HepG2 (cell line): ENCODE measurements around the gene FCRLA. TPM values are rescaled to one million over a fixed set of nuclear protein-coding genes. Genes with fewer than 3 reads are reported as not detected.

Source experiments
- BCL6 ChIP-seq: IDR thresholded peaks from 2 replicates; pipeline ENCODE4 v1.6.1; 2016; ENCODE audit warnings: missing genetic modification reagents, missing compliant biosample characterization
- EP300 ChIP-seq, 3 experiments: sonication (generic) in 1 of 3; formaldehyde crosslinking in 1 of 3; IDR thresholded peaks; 2 replicates each; pipeline versions ENCODE4 v1.5.1 to v1.6.1; 2011 to 2020; ENCODE audit warnings: low read depth in 2 of 3, low read length in 2 of 3, borderline replicate concordance in 1 of 3, improper control_type of control experiment in 1 of 3, mild to moderate bottlenecking in 1 of 3, missing genetic modification reagents in 1 of 3, moderate library complexity in 1 of 3
- FOXA1 ChIP-seq, 2 experiments: fragments of 450-650 bp in 1 of 2; sonication (generic) in 1 of 2; formaldehyde crosslinking in 1 of 2; IDR thresholded peaks; 2 replicates each; pipeline versions ENCODE4 v1.4.0 to v1.6.1; 2016 to 2020; ENCODE audit warnings: missing genetic modification reagents in 1 of 2
- FOXK1 ChIP-seq: sonication (generic); formaldehyde crosslinking; IDR thresholded peaks from 2 replicates; pipeline ENCODE4 v1.4.0; 2020; ENCODE audit warnings: low read depth, missing genetic modification reagents, borderline replicate concordance
- FOXK2 ChIP-seq: fragments of 450-650 bp; IDR thresholded peaks from 2 replicates; pipeline ENCODE4 v1.6.1; 2016
- HDAC1 ChIP-seq: sonication (generic); formaldehyde crosslinking; IDR thresholded peaks from 2 replicates; pipeline ENCODE4 v1.5.1; 2020; ENCODE audit warnings: mild to moderate bottlenecking, missing genetic modification reagents
- HES4 ChIP-seq: sonication (generic); formaldehyde crosslinking; IDR thresholded peaks from 2 replicates; pipeline ENCODE4 v1.9.0; 2021; ENCODE audit warnings: mild to moderate bottlenecking, missing genetic modification reagents, borderline replicate concordance
- HMG20A ChIP-seq: IDR thresholded peaks from 2 replicates; pipeline ENCODE4 v1.6.1; 2016; ENCODE audit warnings: borderline replicate concordance
- MBD4 ChIP-seq: IDR thresholded peaks from 2 replicates; pipeline ENCODE4 v1.6.1; 2012; ENCODE audit warnings: low read length, inconsistent platforms, borderline replicate concordance
- MED8 ChIP-seq: sonication (generic); formaldehyde crosslinking; IDR thresholded peaks from 2 replicates; pipeline ENCODE4 v1.8.1; 2023; ENCODE audit warnings: mild to moderate bottlenecking, missing genetic modification reagents; ENCODE audit not compliant: insufficient replicate concordance
- NCOA1 ChIP-seq: sonication (generic); formaldehyde crosslinking; IDR thresholded peaks from 2 replicates; pipeline ENCODE4 v1.9.0; 2021; ENCODE audit warnings: missing genetic modification reagents
- NR2C2 ChIP-seq: sonication (generic); formaldehyde crosslinking; IDR thresholded peaks from 2 replicates; pipeline ENCODE4 v1.4.0; 2020; ENCODE audit warnings: missing genetic modification reagents, mild to moderate bottlenecking, moderate library complexity, borderline replicate concordance
- NR2F1 ChIP-seq, 2 experiments: fragments of 450-650 bp in 1 of 2; formaldehyde crosslinking in 1 of 2; IDR thresholded peaks; 2 replicates each; pipeline versions ENCODE4 v1.5.0 to v1.6.1; 2016 to 2020; ENCODE audit warnings: mild to moderate bottlenecking in 1 of 2, missing compliant biosample characterization in 1 of 2, missing genetic modification reagents in 1 of 2, moderate library complexity in 1 of 2
- PCBP2 ChIP-seq: fragments of 200-400 bp; formaldehyde crosslinking; optimal IDR thresholded peaks from 2 replicates; pipeline ENCODE3; 2018; ENCODE audit warnings: low read length, low read depth; ENCODE audit not compliant: poor library complexity, severe bottlenecking
- PHF21A ChIP-seq: sonication (generic); formaldehyde crosslinking; IDR thresholded peaks from 2 replicates; pipeline ENCODE4 v1.5.0; 2020; ENCODE audit warnings: mild to moderate bottlenecking, missing genetic modification reagents
- RARA ChIP-seq: IDR thresholded peaks from 2 replicates; pipeline ENCODE4 v1.6.1; 2016; ENCODE audit warnings: missing genetic modification reagents, missing compliant biosample characterization
- RORA ChIP-seq: sonication (generic); formaldehyde crosslinking; IDR thresholded peaks from 2 replicates; pipeline ENCODE4 v1.5.0; 2020; ENCODE audit warnings: mild to moderate bottlenecking, missing genetic modification reagents, moderate library complexity
- RXRA ChIP-seq: sonication (generic); formaldehyde crosslinking; IDR thresholded peaks from 2 replicates; pipeline ENCODE4 v1.5.1; 2020; ENCODE audit warnings: missing genetic modification reagents
- SMC3 ChIP-seq: IDR thresholded peaks from 2 replicates; pipeline ENCODE4 v1.6.1; 2011; ENCODE audit warnings: low read length, improper control_type of control experiment
- SP4 ChIP-seq: sonication (generic); formaldehyde crosslinking; IDR thresholded peaks from 2 replicates; pipeline ENCODE4 v1.8.1; 2023; ENCODE audit warnings: mild to moderate bottlenecking, missing genetic modification reagents
- TMF1 ChIP-seq: sonication (generic); formaldehyde crosslinking; IDR thresholded peaks from 2 replicates; pipeline ENCODE4 v1.8.1; 2022; ENCODE audit warnings: low read depth, missing genetic modification reagents
- ZFY ChIP-seq: sonication (generic); formaldehyde crosslinking; IDR thresholded peaks from 2 replicates; pipeline ENCODE4 v1.4.0; 2020; ENCODE audit warnings: missing genetic modification reagents
- ZNF136 ChIP-seq: sonication (generic); formaldehyde crosslinking; IDR thresholded peaks from 2 replicates; pipeline ENCODE4 v1.8.1; 2022; ENCODE audit warnings: low read depth, mild to moderate bottlenecking, moderate library complexity, missing genetic modification reagents
- ZNF160 ChIP-seq: sonication (generic); formaldehyde crosslinking; IDR thresholded peaks from 2 replicates; pipeline ENCODE4 v1.8.0; 2022; ENCODE audit warnings: mild to moderate bottlenecking, inconsistent platforms, missing genetic modification reagents
- ZNF260 ChIP-seq: sonication (generic); formaldehyde crosslinking; IDR thresholded peaks from 2 replicates; pipeline ENCODE4 v1.4.0; 2020; ENCODE audit warnings: missing genetic modification reagents, low read depth, mild to moderate bottlenecking, borderline replicate concordance
- ZNF562 ChIP-seq: sonication (generic); formaldehyde crosslinking; IDR thresholded peaks from 2 replicates; pipeline ENCODE4 v1.8.0; 2022; ENCODE audit warnings: missing genetic modification reagents, borderline replicate concordance
- ZNF615 ChIP-seq: sonication (generic); formaldehyde crosslinking; IDR thresholded peaks from 2 replicates; pipeline ENCODE4 v1.5.0; 2020; ENCODE audit warnings: mild to moderate bottlenecking, missing genetic modification reagents, borderline replicate concordance
- ZNF670 ChIP-seq: sonication (generic); formaldehyde crosslinking; IDR thresholded peaks from 2 replicates; pipeline ENCODE4 v1.8.0; 2022; ENCODE audit warnings: mild to moderate bottlenecking, missing genetic modification reagents, borderline replicate concordance
- ZNF747 ChIP-seq: sonication (generic); formaldehyde crosslinking; IDR thresholded peaks from 2 replicates; pipeline ENCODE4 v1.8.1; 2023; ENCODE audit warnings: missing genetic modification reagents, mild to moderate bottlenecking, borderline replicate concordance
- ZNF839 ChIP-seq: sonication (generic); formaldehyde crosslinking; IDR thresholded peaks from 2 replicates; pipeline ENCODE4 v1.4.0; 2020; ENCODE audit warnings: missing genetic modification reagents, mild to moderate bottlenecking, borderline replicate concordance
- polyA plus RNA-seq, 8 experiments: library from polyadenylated mRNA; depleted of rRNA in 3 of 8; stranded (reverse) in 7 of 8; unstranded in 1 of 8; fragments of >200 nt; fragmentation: Illumina TruSeq in 4 of 8; extraction: Trizol in 4 of 8; gene quantifications; 2 replicates each; pipeline versions ENCODE4 v1.2.1 to v1.2.3, GENCODE V29; 2011 to 2016; ENCODE audit warnings: low read depth in 4 of 8, missing spikeins in 1 of 8, mixed read lengths in 1 of 8; ENCODE audit not compliant: insufficient read depth in 1 of 8
- total RNA-seq, 5 experiments: library from RNA; depleted of rRNA; stranded (reverse); fragments of >200 nt; fragmentation: Illumina TruSeq; extraction: Trizol; gene quantifications; 2 replicates each; pipeline ENCODE4 v1.2.3, GENCODE V29; 2016; ENCODE audit warnings: low read depth in 1 of 5
- TF ChIP-seq, protein P1 (sequence below): sonication (generic); formaldehyde crosslinking; IDR thresholded peaks from 2 replicates; pipeline ENCODE4 v1.4.0; 2020; ENCODE audit warnings: missing genetic modification reagents

Gene FCRLA
- total and polyA plus RNA-seq, 2 of the 13 experiments (the other 11 are each of a cell fraction or from before 2014, with no cell fraction given): not detected

GRCh38 chr1:161676958-161677689, 29.9 kb upstream of the FCRLA start (continued):
- TF ChIP-seq SMC3 (no peak), ZNF747 (CRISPR knock-in tag) (no peak), HES4 (CRISPR knock-in tag) (no peak), FOXK2 (no peak), PHF21A (CRISPR knock-in tag) (no peak), NR2C2 (CRISPR knock-in tag) (peak; percentile 55; the same call in 1 of the 2 replicates), FOXA1 (IDR thresholded peaks at IDR 0.05) (no peak), FOXA1 (CRISPR knock-in tag; IDR thresholded peaks at IDR 0.05) (peak; percentile 76), ZNF670 (CRISPR knock-in tag) (no peak), BCL6 (peak; percentile 98), HMG20A (peak; percentile 23; the same call in 1 of the 2 replicates), ZNF839 (no peak), RARA (peak; percentile 89), HDAC1 (CRISPR knock-in tag) (peak; percentile 29; the same call in 1 of the 2 replicates), MED8 (CRISPR knock-in tag) (no peak), TMF1 (CRISPR knock-in tag) (no peak), ZNF562 (CRISPR knock-in tag) (no peak), ZNF260 (CRISPR knock-in tag) (no peak), ZNF615 (CRISPR knock-in tag) (no peak), NR2F1 (CRISPR knock-in tag; IDR thresholded peaks at IDR 0.05) (peak; percentile 43 to 92; a peak in 2 of 4 replicates), RXRA (CRISPR knock-in tag) (peak; percentile 66; the same call in 1 of the 2 replicates), RORA (CRISPR knock-in tag) (no peak), ZNF136 (CRISPR knock-in tag) (no peak), ZNF160 (CRISPR knock-in tag) (no peak), MBD4 (no peak), FOXK1 (CRISPR knock-in tag) (no peak), PCBP2 (no peak), SP4 (CRISPR knock-in tag) (no peak), ZFY (peak; percentile 18; the same call in 1 of the 2 replicates), EP300 (IDR thresholded peaks at IDR 0.05; ENCODE audit: low read depth in 2 of 2, low read length in 2 of 2) (0 out of 4 replicates have a peak, but pooled peaks of 1 of the 2 experiments have one; percentile 6), EP300 (CRISPR knock-in tag; IDR thresholded peaks at IDR 0.05; ENCODE audit: borderline replicate concordance) (no peak), NCOA1 (CRISPR knock-in tag) (no peak)
- TF ChIP-seq, protein P1, sequence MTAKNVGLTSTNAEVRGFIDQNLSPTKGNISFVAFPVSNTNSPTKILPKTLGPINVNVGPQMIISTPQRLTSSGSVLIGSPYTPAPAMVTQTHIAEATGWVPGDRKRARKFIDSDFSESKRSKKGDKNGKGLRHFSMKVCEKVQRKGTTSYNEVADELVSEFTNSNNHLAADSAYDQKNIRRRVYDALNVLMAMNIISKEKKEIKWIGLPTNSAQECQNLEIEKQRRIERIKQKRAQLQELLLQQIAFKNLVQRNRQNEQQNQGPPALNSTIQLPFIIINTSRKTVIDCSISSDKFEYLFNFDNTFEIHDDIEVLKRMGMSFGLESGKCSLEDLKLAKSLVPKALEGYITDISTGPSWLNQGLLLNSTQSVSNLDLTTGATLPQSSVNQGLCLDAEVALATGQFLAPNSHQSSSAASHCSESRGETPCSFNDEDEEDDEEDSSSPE: no peak
